ENCODE data around the gene KRTAP3-1. TPM values are rescaled to one million over a fixed set of nuclear protein-coding genes. Genes with fewer than 3 reads are reported as not detected.

KRTAP3-1 gene
- total RNA-seq, 1 experiment from 2014 or later: not detected

GRCh38 chr17:40993084-40993483 lies 15.8 kb downstream of the KRTAP3-1 start (continued):
- no peak for TF ChIP-seq EZH2 (IDR thresholded peaks at IDR 0.05)

DNA sequence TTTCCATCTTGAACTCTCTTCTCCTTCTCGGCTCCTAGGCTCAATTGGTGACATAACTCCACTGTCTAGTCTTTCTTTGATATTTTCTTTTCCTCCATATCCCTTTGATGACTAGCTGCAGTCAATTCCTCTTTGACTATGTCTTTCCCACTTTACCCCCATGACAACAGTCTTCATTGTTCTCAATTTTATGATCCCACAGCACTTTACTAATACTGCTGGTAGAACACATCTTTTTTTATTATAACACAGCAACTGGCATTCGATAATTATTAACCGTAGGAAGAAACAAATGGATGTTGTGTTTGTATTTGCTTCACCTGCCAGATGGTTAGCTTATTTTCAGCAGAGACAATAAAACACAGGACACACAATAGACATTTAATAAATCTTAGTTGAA lies 16.3 kb downstream of the KRTAP3-1 start:
- ChIA-PET CTCF (no interaction called here), POLR2A (no interaction called here), RAD21 (ENCODE audit: low non-redundant PET in 1 of 2, low total read pairs in 2 of 2, uncharacterized antibody in 2 of 2, unreplicated experiment in 2 of 2) (no interaction called here)
- intact Hi-C loops (cut with micrococcal nuclease): no loop called here
- no peaks in the 10 kb centered on the region for H3K27me3 ChIP-seq (ENCODE audit: insufficient read depth, low read length)
- no TSS peak for BruUV-seq (replicated peaks)
- peaks cover 0 to 11% of the 10 kb centered on the region in 2 experiments; a peak in 1 of 4 replicates for H3K9me3 ChIP-seq (ENCODE audit: control insufficient read depth in 1 of 2, insufficient read depth in 1 of 2, low read depth in 1 of 2, low read length in 2 of 2)
- no peaks in the 10 kb centered on the region for H3K79me2 ChIP-seq (ENCODE audit: insufficient read depth, low read length)
- H3K9ac ChIP-seq (ENCODE audit: low read length): no peak overlapping the region
- no peaks in the 10 kb centered on the region; the same call in 1 of the 2 replicates for H3K9me2 ChIP-seq (ENCODE audit: insufficient read depth)
- no peaks in the 10 kb centered on the region for H3K36me3 ChIP-seq (ENCODE audit: control insufficient read depth in 1 of 2, insufficient read depth in 2 of 2, low read length in 2 of 2)
- H3K27ac ChIP-seq (ENCODE audit: low read depth, low read length): no peak overlapping the region
- no peak for ATAC-seq
- H4K20me1 ChIP-seq (ENCODE audit: insufficient read depth): no peaks in the 10 kb centered on the region
- no peak overlapping the region for H3K4me3 ChIP-seq (replicated peaks in 1 of 2; ENCODE audit: low read depth in 1 of 2, low read length in 2 of 2)
- peak overlapping the region; percentile 77 for H2AFZ ChIP-seq (ENCODE audit: low read depth, low read length, poor library complexity, severe bottlenecking)
- no peak for DNase-seq (ENCODE audit: low read depth, low spot score)
- peaks cover 5 to 18% of the 10 kb centered on the region in 2 experiments; a peak in 3 of 4 replicates for H3K4me1 ChIP-seq (ENCODE audit: control insufficient read depth in 1 of 2, insufficient read depth in 2 of 2, low read length in 2 of 2)
- no peak overlapping the region for H3K4me2 ChIP-seq (ENCODE audit: low read length)
- no peak for TF ChIP-seq POLR2A (IDR thresholded peaks at IDR 0.05; ENCODE audit: borderline replicate concordance, extremely low read depth, insufficient read depth, insufficient read length)
- TF ChIP-seq, protein P1, sequence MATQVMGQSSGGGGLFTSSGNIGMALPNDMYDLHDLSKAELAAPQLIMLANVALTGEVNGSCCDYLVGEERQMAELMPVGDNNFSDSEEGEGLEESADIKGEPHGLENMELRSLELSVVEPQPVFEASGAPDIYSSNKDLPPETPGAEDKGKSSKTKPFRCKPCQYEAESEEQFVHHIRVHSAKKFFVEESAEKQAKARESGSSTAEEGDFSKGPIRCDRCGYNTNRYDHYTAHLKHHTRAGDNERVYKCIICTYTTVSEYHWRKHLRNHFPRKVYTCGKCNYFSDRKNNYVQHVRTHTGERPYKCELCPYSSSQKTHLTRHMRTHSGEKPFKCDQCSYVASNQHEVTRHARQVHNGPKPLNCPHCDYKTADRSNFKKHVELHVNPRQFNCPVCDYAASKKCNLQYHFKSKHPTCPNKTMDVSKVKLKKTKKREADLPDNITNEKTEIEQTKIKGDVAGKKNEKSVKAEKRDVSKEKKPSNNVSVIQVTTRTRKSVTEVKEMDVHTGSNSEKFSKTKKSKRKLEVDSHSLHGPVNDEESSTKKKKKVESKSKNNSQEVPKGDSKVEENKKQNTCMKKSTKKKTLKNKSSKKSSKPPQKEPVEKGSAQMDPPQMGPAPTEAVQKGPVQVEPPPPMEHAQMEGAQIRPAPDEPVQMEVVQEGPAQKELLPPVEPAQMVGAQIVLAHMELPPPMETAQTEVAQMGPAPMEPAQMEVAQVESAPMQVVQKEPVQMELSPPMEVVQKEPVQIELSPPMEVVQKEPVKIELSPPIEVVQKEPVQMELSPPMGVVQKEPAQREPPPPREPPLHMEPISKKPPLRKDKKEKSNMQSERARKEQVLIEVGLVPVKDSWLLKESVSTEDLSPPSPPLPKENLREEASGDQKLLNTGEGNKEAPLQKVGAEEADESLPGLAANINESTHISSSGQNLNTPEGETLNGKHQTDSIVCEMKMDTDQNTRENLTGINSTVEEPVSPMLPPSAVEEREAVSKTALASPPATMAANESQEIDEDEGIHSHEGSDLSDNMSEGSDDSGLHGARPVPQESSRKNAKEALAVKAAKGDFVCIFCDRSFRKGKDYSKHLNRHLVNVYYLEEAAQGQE (IDR thresholded peaks at IDR 0.05; ENCODE audit: low read depth): no peak
- no peak for TF ChIP-seq ZNF274 (IDR thresholded peaks at IDR 0.05; ENCODE audit: low read depth, low read length)
- TF ChIP-seq ATF3 (IDR thresholded peaks at IDR 0.05): no peak
- TF ChIP-seq EZH2phosphoT487 (IDR thresholded peaks at IDR 0.05; ENCODE audit: borderline replicate concordance): no peak
- TF ChIP-seq ELF1 (IDR thresholded peaks at IDR 0.05; ENCODE audit: borderline replicate concordance, low read depth): no peak
- no peak for TF ChIP-seq CEBPB (IDR thresholded peaks at IDR 0.05; ENCODE audit: low read depth)
- TF ChIP-seq POLR2AphosphoS5 (IDR thresholded peaks at IDR 0.05; ENCODE audit: low read depth, low read length): no peak
- TF ChIP-seq TCF7L2 (IDR thresholded peaks at IDR 0.05; ENCODE audit: borderline replicate concordance, extremely low read depth, insufficient read depth, insufficient read length): no peak
- TF ChIP-seq SP1 (IDR thresholded peaks at IDR 0.05; ENCODE audit: low read depth): no peak
- TF ChIP-seq YY1 (IDR thresholded peaks at IDR 0.05; ENCODE audit: extremely low read depth, insufficient replicate concordance, low read depth, low read length): no peak
- TF ChIP-seq SIN3A (IDR thresholded peaks at IDR 0.05; ENCODE audit: low read depth): no peak
- TF ChIP-seq RAD21 (IDR thresholded peaks at IDR 0.05; ENCODE audit: low read depth): no peak
- TF ChIP-seq EGR1 (IDR thresholded peaks at IDR 0.05; ENCODE audit: low read depth): no peak
- TF ChIP-seq JUND (IDR thresholded peaks at IDR 0.05): no peak
